GM13977 (cell line): ENCODE measurements around the gene ZFP1.
A peak's percentile ranks its signal among the peaks of the same experiment; 100 is the strongest.

Experiments used
- DNase-seq: peaks from one replicate; pipeline ENCODE4 v3.0.0; 2012; ENCODE audit warnings: low spot score
- in situ Hi-C: fragments of 300-500 bp; cut with MboI; formaldehyde crosslinking; loops from one replicate; pipeline ENCODE4 v1.12.0; 2022; ENCODE audit warnings: low sequenced_read_pairs, low pct_unique_long_range_greater_than_20kb, mixed read lengths, inconsistent platforms; ENCODE audit not compliant: unreplicated experiment
- TF ChIP-seq, protein P1 (sequence below): IDR thresholded peaks from 2 replicates; pipeline ENCODE4 v1.5.1; 2012; ENCODE audit warnings: mild to moderate bottlenecking, control low read depth; ENCODE audit not compliant: insufficient read depth; ENCODE audit errors: extremely low read depth, missing control alignments

Gene ZFP1

DNA sequence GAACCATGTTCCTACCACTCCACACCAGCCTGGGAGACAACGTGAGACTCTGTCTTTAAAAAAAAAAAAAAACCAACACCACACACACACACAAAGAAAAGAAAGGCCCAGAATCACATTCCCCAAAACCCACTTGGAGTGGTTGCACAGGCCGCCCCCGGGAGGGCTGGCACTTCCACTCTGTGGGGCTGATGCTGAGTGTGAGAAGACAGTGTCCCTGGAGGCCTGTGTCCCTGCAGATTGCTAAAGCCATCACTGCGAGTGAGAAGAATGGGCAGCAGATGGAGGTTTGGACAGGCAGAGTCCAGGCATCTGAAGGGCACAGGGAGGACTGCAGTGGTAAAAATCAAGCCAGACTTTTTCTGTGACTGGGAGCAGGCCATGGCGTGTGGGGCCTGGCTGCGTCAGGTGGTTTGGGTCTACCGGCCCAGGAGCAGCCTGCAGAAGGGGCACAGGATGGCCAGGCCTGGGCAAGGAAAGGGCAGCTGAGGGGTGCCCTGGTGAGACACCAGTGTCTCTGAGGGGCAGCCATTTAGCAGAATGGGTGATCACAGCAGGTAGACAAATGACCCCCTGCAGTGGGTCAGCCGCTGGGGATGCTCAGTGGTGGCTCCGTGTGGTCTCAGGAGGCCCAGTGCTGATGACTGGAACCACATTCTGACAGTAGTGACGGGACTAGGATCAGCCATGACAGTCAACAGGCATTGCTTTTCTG lies 45.6 kb downstream of the ZFP1 start:
- in situ Hi-C loops, result no loop called here
- TF ChIP-seq, protein P1, sequence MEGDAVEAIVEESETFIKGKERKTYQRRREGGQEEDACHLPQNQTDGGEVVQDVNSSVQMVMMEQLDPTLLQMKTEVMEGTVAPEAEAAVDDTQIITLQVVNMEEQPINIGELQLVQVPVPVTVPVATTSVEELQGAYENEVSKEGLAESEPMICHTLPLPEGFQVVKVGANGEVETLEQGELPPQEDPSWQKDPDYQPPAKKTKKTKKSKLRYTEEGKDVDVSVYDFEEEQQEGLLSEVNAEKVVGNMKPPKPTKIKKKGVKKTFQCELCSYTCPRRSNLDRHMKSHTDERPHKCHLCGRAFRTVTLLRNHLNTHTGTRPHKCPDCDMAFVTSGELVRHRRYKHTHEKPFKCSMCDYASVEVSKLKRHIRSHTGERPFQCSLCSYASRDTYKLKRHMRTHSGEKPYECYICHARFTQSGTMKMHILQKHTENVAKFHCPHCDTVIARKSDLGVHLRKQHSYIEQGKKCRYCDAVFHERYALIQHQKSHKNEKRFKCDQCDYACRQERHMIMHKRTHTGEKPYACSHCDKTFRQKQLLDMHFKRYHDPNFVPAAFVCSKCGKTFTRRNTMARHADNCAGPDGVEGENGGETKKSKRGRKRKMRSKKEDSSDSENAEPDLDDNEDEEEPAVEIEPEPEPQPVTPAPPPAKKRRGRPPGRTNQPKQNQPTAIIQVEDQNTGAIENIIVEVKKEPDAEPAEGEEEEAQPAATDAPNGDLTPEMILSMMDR, result no peak
- no peak for DNase-seq

DNA sequence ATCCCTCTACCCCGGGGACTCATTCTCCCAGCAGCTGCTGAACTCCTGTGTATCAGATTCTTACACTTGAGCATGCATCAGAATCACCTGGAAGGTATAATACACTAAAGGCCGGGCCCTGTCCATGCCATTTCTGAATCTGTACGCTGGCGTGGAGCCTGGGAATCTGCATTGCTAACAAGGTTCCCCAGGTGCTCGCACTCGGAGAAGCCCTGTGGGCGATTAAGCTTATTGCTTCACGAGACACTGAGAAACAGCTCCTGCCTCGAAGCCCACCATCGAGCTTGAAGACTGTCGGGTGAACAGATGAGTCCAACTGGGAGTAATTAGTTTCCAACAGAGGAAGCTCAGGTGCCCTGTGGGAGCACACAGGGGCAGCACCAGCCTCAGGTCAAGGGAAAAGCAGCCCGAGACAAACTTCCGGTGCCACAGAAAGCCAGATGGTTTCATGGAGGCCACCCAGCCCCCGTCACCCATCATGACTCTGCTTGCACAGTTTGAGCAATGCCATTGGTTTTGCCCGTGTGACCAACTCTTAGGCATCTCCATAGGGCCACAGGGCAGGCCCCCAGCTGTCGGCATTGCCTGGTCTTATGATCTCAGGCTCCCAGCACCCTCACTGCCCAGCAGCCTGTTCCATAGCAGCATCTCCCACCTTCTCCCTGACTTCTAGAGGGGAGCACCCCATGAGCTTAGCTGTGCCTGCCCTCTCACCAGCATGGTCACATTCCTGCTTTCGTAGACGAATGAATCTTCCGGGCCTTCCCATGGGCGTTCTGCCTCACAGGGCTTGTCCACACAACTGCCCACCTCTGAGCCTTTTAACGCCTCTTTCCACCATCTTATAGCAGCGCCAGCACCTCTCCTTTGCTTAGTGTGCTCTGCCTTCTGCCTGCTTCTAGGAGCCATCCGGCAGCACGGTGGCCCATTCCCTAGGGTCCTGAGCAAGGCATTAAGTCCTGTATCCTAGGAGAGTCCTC lies 47.8 kb downstream of the ZFP1 start:
- in situ Hi-C loops, result no loop called here
- DNase-seq, result no peak
- TF ChIP-seq, protein P1, result no peak

DNA sequence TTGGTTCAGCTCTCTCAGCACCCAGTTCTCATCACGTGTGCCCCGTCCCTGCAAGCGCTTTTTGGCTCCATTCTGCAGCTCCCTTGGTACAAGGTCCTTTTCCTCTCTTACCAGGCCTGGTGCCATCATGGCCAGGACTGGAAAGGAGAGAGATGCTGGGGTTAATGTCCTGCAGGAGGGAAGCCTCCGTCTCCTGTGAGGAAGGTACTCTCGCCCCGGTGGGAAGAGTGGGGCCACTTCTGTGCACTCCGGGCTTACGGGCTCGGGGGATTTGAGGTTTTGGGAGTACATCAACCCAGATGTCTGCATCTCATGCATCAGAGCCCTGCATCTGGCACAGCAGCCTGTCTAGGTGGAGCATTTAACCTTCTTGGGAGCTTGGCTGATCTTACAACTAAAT lies 48.5 kb downstream of the ZFP1 start:
- TF ChIP-seq, protein P1, result no peak
- in situ Hi-C loops, result no loop called here
- DNase-seq, result no peak

DNA sequence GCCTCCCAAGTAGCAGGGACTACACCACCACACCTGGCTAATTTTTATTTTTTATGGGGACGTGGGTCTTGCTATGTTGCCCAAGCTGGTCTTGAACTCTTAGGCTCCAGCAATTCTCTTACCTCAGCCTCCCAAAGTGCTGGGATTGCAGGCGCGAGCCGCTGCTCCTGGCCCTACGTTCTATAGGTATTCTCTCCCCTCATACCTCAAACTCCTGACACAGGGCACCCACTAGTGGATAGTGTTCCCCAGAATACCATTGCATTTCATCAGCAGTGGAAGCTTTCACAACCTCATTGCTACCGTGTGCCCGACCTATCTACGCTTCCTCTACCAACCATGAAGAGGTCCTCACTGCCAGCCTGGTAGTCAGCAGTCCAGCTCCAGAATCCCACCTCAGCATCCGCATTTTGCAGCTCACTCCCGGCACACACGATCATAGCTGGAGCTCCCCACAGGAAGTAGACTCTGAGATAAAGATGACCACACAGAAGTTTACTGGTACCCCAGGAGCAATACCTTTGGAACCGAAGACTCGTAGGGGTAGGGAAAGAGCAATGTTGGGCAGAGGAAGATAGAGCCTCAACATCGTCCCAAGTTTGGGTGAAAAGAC lies 49.3 kb downstream of the ZFP1 start:
- in situ Hi-C loops, result no loop called here
- TF ChIP-seq, protein P1, result peak; percentile 17
- DNase-seq, result no peak

DNA sequence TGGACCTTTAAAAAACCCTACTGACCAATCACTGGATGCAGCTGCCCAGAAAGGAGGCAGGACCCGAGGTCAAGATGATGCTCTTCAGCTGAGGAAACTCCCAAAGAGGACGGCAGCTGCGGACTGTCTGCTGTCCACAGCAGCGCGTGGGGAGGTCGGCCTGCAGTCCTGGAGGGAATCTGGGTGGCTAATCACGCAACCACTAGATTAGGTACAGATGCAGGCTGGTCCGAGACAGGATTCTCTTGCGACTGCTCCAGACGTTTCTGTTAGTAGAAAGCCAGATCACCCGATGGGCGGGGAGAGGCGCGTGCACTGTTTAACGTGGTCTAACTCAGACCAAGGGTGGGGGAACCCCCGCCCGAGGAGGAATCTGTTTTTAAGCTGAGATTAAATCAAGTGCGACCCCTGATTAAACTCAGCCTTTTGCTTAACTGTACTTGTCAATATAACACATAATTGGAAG lies 49.8 kb downstream of the ZFP1 start:
- in situ Hi-C loops, result no loop called here
- TF ChIP-seq, protein P1, result no peak

DNA sequence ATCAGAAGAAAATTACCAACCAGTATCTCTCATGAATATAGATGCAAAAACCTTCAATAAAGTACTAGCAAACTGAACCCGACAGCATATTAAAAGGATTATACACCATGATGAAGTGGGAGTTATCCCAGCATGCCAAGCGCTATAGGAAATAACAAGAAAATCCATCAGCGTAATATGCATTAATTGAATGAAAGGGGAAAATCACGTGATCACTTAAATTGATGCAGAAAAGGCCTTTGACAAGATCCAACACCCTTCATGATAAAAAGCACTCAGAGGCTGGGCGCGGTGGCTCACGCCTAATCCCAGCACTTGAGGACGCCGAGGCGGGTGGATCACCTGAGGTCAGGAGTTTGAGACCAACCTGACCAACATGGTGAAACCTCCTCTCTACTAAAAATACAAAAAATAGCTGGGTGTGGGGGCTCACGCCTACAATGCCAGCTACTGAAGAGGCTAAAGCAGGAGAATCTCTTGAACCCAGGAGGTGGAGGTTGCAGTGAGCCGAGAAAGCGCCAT lies 53.8 kb downstream of the ZFP1 start:
- TF ChIP-seq, protein P1, result no peak
- in situ Hi-C loops, result loop anchor here (25.0 kb wide), 1 partner anchor 560 kb away; no protein-coding TSS in a partner anchor
- no peak for DNase-seq

More for the DNA sequence above, 49.8 kb downstream of the ZFP1 start:
- DNase-seq, result no peak
